OCI-LY1 (cell line): ENCODE results near the gene CNOT2.

Source experiments
- H2AFZ ChIP-seq: fragments of 200-600 bp; sonication (generic), shearing (Covaris generic); 2 replicates; pipeline ENCODE4 v1.6.0; 2014; ENCODE audit warnings: antibody characterized with exemption, mild to moderate bottlenecking, low read length
- H3F3A ChIP-seq: fragments of 200-600 bp; sonication (generic), shearing (Covaris generic); 2 replicates; pipeline ENCODE4 v1.6.0; 2014; ENCODE audit warnings: mild to moderate bottlenecking, antibody characterized with exemption, low read length, moderate library complexity; ENCODE audit not compliant: insufficient read depth
- H3K27ac ChIP-seq: fragments of 200-600 bp; sonication (generic); 2 replicates; pipeline ENCODE4 v1.5.1; 2014; ENCODE audit warnings: low read length, mixed run types, mild to moderate bottlenecking, low read depth; ENCODE audit not compliant: poor library complexity, severe bottlenecking
- H3K27me3 ChIP-seq: fragments of 200-600 bp; sonication (generic); 2 replicates; pipeline ENCODE4 v1.6.0; 2014; ENCODE audit warnings: antibody characterized with exemption, mild to moderate bottlenecking, low read length, moderate library complexity; ENCODE audit not compliant: insufficient read depth
- H3K36me3 ChIP-seq: fragments of 200-600 bp; sonication (generic); 2 replicates; pipeline ENCODE4 v1.6.1; 2014; ENCODE audit warnings: mild to moderate bottlenecking, antibody characterized with exemption, low read length, moderate library complexity, mixed read lengths; ENCODE audit not compliant: insufficient read depth
- H3K4me1 ChIP-seq: fragments of 200-600 bp; sonication (generic); 2 replicates; pipeline ENCODE4 v1.5.1; 2014; ENCODE audit warnings: mild to moderate bottlenecking, low read length, moderate library complexity; ENCODE audit not compliant: insufficient read depth, severe bottlenecking
- H3K4me2 ChIP-seq: fragments of 200-600 bp; sonication (generic), shearing (Covaris generic); 2 replicates; pipeline ENCODE4 v1.6.1; 2014; ENCODE audit warnings: low read length
- H3K4me3 ChIP-seq: fragments of 200-600 bp; sonication (generic); 2 replicates; pipeline ENCODE4 v1.5.1; 2014; ENCODE audit warnings: low read length, low read depth, mild to moderate bottlenecking, mixed read lengths; ENCODE audit not compliant: poor library complexity, severe bottlenecking
- H3K79me2 ChIP-seq: fragments of 200-600 bp; shearing (Covaris generic); 2 replicates; pipeline ENCODE4 v1.6.1; 2016; ENCODE audit warnings: mixed run types, low read length, mixed read lengths; ENCODE audit not compliant: insufficient read depth
- H3K9ac ChIP-seq: fragments of 200-600 bp; sonication (generic), shearing (Covaris generic); 2 replicates; pipeline ENCODE4 v1.6.1; 2014; ENCODE audit warnings: mild to moderate bottlenecking, low read length, mixed read lengths
- H3K9me2 ChIP-seq: fragments of 200-600 bp; sonication (generic), shearing (Covaris generic); 2 replicates; pipeline ENCODE4 v1.6.1; 2014; ENCODE audit warnings: low read depth, mild to moderate bottlenecking, low read length, mixed read lengths
- H3K9me3 ChIP-seq: fragments of 200-600 bp; shearing (Covaris generic); 2 replicates; pipeline ENCODE4 v1.6.1; 2014; ENCODE audit warnings: low read length, mixed read lengths
- H4K20me1 ChIP-seq: fragments of 200-600 bp; sonication (generic), shearing (Covaris generic); 2 replicates; pipeline ENCODE4 v1.6.0; 2016; ENCODE audit warnings: mild to moderate bottlenecking, low read length; ENCODE audit not compliant: insufficient read depth
- EZH2 ChIP-seq: fragments of 200-600 bp; sonication (generic), shearing (Covaris generic); IDR thresholded peaks from 2 replicates; pipeline ENCODE4 v1.8.0; 2017; ENCODE audit warnings: borderline replicate concordance, mixed run types, mild to moderate bottlenecking, antibody characterized with exemption, low read length, moderate library complexity, mixed read lengths
- TF ChIP-seq, protein P1 (sequence below): fragments of 200-600 bp; sonication (generic), shearing (Covaris generic); IDR thresholded peaks from 2 replicates; pipeline ENCODE4 v1.5.1; 2017; ENCODE audit warnings: mild to moderate bottlenecking, antibody characterized with exemption, low read length, moderate library complexity, mixed read lengths

The CNOT2 gene

DNA sequence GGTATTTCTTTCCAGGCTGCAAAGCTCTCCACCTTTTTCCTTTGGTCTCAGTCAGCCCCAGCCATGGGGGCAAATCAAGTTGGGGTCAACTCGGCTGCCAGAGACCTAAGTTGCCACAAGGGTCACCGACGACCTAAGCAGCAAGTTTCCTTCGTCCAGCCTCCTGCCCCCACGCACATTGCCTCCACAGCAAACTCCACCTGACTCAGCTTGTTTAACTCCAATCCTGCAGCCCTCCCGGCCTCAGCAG, 122.1 kb downstream of the CNOT2 start:
- Histone ChIP-seq H4K20me1 (no peaks in the 10 kb centered on the region), H3K27me3 (no peaks in the 10 kb centered on the region), H3K4me2 (peak overlapping the region; percentile 70), H3F3A (peaks cover 4% of the 10 kb centered on the region; the same call in 1 of the 2 replicates), H3K9me2 (no peaks in the 10 kb centered on the region), H3K4me1 (peaks cover 30% of the 10 kb centered on the region), H3K4me3 (peak overlapping the region; percentile 85), H3K79me2 (peaks cover 30% of the 10 kb centered on the region), H3K36me3 (no peaks in the 10 kb centered on the region), H3K9me3 (no peaks in the 10 kb centered on the region), H3K27ac (no peak overlapping the region), H2AFZ (no peak overlapping the region), H3K9ac (peak overlapping the region; percentile 78)
- TF ChIP-seq EZH2, result no peak
- TF ChIP-seq, protein P1, sequence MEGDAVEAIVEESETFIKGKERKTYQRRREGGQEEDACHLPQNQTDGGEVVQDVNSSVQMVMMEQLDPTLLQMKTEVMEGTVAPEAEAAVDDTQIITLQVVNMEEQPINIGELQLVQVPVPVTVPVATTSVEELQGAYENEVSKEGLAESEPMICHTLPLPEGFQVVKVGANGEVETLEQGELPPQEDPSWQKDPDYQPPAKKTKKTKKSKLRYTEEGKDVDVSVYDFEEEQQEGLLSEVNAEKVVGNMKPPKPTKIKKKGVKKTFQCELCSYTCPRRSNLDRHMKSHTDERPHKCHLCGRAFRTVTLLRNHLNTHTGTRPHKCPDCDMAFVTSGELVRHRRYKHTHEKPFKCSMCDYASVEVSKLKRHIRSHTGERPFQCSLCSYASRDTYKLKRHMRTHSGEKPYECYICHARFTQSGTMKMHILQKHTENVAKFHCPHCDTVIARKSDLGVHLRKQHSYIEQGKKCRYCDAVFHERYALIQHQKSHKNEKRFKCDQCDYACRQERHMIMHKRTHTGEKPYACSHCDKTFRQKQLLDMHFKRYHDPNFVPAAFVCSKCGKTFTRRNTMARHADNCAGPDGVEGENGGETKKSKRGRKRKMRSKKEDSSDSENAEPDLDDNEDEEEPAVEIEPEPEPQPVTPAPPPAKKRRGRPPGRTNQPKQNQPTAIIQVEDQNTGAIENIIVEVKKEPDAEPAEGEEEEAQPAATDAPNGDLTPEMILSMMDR, result no peak

DNA sequence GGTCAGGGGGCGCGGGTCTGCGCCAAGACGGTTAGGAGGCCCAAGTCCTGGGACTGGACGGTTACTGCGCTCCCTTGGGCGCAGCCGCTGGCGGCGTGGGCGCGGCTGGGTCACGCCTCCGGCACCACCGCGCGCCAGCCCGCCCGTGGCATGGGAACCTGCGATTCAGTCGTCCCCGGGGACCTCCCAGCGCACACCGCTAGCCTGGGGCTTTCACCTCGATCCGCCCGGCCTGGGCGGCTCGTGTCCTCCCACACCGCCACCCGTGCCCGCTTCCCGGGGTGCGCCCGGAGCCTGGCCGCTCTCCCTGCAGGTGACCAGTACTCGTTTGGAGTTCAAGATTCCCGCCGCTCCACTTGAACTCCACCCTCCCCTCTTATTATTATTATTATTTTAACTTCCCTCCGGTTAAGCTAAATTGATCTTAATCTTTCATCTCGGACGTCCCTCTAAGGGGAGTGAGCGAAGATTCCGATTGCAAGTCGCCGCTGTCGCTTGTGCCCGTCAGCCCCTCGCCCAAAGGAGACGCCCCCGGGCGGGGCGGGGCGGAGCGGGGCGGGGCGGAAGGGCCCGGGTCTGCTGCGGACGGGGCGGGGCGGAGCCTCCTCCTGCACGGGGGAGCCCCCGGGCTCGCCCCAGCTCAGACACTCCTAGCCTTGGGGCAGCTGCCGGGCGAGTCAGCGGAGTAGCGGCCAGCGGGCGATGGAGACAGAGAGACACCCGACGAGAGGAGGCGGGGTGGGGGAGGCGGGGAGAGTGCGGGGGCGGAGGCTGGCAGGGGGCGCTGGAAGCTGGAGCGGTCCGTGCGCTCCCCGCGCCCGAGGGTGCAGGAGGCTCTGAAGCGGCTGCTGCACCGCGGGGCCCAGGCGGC, 122.7 kb downstream of the CNOT2 start, which contains the start of gene KCNMB4:
Gene KCNMB4 (plus strand): TSS at position 643 of the 871 bp plus-strand sequence. CDS start 445 bp downstream, outside the sequence.
- Histone ChIP-seq H3K79me2 (peaks cover 30% of the 10 kb centered on the region), H3K27me3 (no peaks in the 10 kb centered on the region), H3K9me3 (no peaks in the 10 kb centered on the region), H3F3A (peaks cover 4% of the 10 kb centered on the region; the same call in 1 of the 2 replicates), H2AFZ (peak within 1 kb of the TSS; percentile 17; the same call in 1 of the 2 replicates), H3K27ac (peak within 1 kb of the TSS; percentile 68), H3K4me2 (peak within 1 kb of the TSS; percentile 82), H3K36me3 (no peaks in the 10 kb centered on the region), H4K20me1 (no peaks in the 10 kb centered on the region), H3K4me1 (peaks cover 30% of the 10 kb centered on the region), H3K9ac (peak within 1 kb of the TSS; percentile 78), H3K4me3 (peak within 1 kb of the TSS; percentile 85), H3K9me2 (no peaks in the 10 kb centered on the region)
- TF ChIP-seq, protein P1, result no peak
- no peak for TF ChIP-seq EZH2

DNA sequence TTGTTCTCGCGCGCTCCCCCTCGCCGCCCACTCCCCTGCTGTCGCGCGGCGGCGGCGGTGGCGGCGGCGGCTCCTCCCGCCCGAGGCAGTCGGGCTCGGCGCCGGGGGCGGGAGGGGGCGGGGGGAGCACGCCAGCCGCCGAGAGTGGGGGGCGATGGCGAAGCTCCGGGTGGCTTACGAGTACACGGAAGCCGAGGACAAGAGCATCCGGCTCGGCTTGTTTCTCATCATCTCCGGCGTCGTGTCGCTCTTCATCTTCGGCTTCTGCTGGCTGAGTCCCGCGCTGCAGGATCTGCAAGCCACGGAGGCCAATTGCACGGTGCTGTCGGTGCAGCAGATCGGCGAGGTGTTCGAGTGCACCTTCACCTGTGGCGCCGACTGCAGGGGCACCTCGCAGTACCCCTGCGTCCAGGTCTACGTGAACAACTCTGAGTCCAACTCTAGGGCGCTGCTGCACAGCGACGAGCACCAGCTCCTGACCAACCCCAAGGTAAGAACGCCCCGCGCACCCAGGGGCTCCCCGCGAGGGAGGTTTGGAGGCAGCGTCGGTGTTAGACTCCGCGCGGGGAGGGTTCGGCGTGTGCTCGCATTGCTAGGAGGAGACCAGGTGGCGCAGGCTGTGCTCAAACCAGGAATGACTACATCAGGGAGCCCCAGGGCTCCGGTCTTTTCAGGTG, 123.5 kb downstream of the CNOT2 start:
- Histone ChIP-seq H3K9me3 (no peaks in the 10 kb centered on the region), H3K4me3 (peak overlapping the region; percentile 85), H2AFZ (no peak overlapping the region), H3K27me3 (no peaks in the 10 kb centered on the region), H3K36me3 (peaks cover 8% of the 10 kb centered on the region), H3K79me2 (peaks cover 37% of the 10 kb centered on the region), H3F3A (peaks cover 4% of the 10 kb centered on the region; the same call in 1 of the 2 replicates), H3K4me2 (peak overlapping the region; percentile 82), H3K4me1 (peaks cover 30% of the 10 kb centered on the region), H3K9me2 (no peaks in the 10 kb centered on the region), H3K9ac (peak overlapping the region; percentile 78), H3K27ac (peak overlapping the region; percentile 68), H4K20me1 (no peaks in the 10 kb centered on the region)
- TF ChIP-seq, protein P1, result peak; percentile 16; the same call in 1 of the 2 replicates
- no peak for TF ChIP-seq EZH2
